Fibroblast of upper back skin (primary cell): ENCODE measurements around the gene BCAS3.
"Not testable (repeated sequence)": the region's sequence is repeated elsewhere in the genome, so short reads cannot be mapped to it uniquely, and the experiment has no call there.

Experiments
- DNase-seq: peaks from one replicate; pipeline ENCODE4 v3.0.0-alpha.2; 2013

The BCAS3 gene

GRCh38 chr17:61420745-61421398 lies 743.2 kb downstream of the BCAS3 start:
- DNase-seq: no peak

DNA sequence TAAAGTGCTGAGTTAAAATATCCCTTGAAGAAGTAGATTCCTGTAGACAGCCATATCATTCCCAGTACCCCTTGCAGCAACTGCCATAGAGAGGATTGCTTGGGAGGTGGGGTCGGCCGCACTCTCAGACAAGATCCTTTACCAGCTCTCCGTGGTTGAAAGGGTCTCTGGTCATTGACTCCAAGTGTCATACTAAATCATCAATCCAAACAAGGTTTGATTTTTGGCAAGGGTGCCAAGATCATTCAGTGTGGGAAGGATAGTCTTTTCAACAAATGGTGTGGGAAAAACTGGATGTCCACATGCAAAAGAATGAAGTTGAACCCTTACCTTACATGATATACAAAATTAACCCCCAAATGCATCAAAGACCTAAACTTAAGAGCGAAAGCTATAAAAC lies 743.8 kb downstream of the BCAS3 start:
- no peak for DNase-seq

GRCh38 chr17:61422116-61422799 lies 744.6 kb downstream of the BCAS3 start:
- DNase-seq: no peak

- DNase-seq: no peak
Measured at GRCh38 chr17:61422869-61423268, 745.2 kb downstream of the BCAS3 start.

DNA sequence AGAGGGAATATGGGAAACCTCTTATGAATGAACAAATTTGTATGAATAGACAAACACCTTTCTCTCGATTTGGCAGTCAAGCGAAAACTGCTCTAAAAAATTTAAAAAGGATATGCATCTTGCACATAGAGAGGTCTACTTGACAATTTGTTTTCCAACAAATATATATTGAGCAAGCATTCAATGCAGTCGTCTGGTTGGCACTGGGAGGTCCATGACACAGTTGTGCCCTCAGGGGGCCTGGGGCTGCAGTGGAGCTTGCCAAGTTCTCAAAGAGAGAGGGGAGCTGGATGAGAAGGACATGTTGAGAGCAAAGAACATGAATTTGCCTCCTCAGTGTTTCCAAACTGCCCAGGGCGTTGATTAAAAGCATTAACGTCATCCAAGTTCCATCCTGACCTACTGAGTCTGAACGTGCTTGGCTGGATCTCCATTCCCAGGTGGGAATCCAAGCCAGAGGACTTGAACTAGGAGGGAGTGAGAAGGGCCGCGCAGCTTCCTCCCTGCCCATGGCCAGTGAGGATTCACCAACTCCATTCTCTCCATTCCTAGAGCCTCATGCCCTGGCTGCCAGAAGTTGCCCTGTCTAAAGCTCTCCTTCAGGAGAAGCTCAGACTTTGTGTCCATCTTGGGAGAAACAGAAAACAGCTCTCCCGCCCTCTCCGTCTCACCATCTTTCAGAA lies 746.5 kb downstream of the BCAS3 start:
- no peak for DNase-seq

DNA sequence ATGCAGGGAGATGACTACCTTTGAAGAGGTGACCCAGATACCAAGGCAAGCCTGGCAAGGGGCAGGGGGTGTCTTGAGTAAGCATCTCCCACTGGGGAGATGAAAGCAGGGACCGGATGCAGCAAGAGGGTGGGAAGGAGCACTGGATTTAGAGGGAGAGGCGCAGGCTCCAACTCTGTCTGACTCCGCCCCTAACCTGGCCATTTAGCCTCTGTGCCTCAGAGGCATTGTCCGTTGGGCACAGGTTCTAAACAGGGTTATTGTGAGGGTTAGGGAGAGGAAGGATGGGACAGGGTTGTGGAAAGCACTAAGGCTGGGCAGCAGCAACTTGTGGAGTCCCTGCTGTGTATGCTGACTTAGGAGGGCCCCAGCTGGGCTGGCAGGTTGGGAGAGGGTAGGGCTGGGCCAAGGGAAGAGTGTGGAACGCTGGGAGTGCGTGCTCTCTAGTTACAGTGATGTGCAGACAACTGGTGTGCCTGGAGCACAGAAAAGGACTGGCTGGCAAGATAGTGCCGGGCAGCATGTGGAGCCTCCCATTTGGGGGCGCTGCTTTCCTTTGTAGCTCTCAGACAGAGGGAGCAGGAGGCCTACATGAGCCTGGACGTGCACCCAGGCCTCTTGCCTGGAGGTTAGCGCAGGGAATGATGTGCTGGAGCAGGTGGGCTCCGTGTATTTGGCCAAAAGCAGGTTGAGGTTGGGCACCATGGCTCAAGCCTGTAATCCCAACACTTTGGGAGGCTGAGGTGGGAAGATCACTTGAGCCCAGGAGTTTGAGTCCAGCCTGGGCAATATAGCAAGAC lies 748.2 kb downstream of the BCAS3 start:
- DNase-seq: no peak

DNA sequence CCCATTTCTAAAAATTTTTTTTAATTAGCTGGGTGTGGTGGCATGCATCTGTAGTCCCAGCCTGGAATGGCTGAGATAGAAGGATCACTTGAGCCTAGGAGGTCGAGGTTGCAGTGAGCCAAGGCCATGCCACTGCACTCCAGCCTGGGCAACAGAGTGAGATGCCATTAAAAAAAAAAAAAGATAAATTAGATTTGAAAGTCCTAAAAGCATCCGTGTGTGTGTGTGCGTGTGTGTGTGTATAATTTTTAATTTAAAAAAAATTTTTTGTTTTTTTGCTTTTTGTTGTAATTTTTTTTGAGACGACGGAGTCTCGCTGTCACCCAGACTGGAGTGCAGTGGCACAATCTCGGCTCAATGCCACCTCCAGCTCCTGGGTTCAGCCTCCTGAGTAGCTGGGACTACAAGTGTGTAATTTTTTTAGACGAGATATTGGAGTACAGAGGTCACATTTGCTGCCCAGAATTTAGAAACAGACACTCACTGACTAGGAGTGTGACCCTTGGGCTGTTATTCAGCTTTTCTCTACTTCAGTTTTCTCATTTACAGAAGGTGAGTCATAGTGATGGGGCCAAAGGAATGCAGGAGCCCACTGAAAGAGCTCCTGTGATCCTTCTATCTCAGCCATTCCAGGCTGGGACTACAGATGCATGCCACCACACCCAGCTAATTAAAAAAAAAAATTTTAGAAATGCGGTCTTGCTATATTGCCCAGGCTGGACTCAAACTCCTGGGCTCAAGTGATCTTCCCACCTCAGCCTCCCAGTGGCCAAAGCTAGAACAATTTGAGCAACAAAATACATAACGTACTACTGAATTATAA lies 749.0 kb downstream of the BCAS3 start:
- DNase-seq: peak; percentile 62

DNA sequence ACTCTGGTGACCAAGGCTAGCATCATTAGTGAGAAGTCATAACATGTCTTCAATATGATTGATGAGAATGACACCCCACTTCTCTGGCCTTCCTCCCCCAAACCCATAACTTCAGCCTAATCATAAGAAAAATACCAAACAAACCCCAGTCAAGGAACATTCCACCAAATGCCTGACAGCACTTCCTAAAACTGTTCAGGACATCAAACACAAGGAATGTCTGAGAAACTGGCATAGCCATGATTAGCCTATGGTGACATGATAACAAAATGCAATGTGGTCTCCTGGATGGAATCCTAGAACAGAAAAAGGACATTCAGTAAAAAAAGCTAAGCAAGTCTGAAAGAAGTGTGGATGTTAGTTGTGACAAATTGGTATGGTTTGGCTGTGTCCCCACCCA lies 749.9 kb downstream of the BCAS3 start:
- no peak for DNase-seq

DNA sequence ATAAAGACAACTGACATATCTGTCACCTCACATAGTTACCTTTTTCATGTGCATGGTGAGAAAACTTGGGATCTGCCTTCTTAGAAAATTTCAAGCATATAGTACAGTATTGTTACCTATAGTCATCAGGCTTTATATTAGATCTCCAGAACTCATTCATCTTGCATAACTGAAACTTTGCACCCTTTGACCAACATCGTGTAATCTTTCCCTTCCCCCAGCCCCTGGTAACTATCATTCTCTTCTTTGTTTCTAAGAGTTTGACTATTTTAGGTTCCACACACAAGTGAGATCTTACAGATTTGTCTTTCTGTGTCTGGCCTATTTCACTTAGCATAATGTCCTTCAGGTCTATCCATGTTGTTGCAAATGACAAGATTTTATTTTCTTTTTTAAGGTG lies 751.6 kb downstream of the BCAS3 start:
- no peak for DNase-seq

DNA sequence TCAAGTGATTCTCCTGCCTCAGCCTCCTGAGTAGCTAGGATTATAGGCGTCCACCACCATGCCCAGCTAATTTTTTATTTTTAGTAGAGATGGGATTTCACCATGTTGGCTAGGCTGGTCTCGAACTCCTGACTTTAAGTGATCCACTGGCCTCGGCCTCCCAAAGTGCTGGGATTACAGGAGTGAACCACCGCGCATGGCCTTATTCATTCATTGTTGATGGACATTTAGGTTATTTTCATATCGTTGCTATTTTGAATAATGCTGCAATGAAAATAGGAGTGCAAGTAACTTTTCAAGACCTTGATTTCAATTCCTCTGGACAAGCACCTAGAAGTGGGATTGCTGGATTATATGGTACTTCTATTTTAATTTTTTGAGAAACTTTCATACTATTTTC lies 752.2 kb downstream of the BCAS3 start:
- not testable (repeated sequence) for DNase-seq

DNA sequence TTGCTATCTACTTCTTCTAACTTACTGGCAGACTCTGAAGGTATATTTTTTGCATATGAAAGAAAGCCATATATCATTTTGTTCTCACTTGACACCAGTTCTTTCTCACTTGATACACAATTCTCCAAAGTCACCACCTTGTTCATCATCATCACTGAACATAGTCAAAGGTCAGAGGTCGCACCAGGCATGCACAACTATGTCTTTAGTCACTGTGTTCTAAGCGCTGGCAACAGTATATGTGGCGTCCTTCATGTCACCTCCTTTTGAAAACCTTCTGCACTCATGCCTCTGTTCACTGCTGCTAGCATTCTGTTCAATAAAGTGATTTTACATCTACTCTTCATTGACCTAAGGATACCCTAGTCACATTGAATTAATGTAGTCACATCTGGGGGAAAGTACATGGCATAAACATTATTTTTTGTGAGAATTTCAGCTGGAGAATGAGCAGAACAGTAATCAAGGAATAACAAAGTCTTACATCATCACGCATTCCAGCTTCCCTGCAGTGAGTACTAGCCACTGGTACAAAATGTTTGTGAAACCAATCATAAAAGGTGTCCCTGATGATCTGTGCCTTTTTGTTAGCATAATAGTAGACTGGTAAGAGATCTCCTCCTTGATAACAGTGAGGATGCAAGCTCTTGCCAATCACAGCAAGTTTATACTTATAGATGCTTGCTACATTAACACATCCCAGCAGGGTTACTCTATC lies 754.1 kb downstream of the BCAS3 start:
- DNase-seq: no peak

- no peak for DNase-seq
Measured at GRCh38 chr17:61436273-61436672, 758.6 kb downstream of the BCAS3 start.

- DNase-seq: no peak
Measured at GRCh38 chr17:61436995-61437704, 759.5 kb downstream of the BCAS3 start.

DNA sequence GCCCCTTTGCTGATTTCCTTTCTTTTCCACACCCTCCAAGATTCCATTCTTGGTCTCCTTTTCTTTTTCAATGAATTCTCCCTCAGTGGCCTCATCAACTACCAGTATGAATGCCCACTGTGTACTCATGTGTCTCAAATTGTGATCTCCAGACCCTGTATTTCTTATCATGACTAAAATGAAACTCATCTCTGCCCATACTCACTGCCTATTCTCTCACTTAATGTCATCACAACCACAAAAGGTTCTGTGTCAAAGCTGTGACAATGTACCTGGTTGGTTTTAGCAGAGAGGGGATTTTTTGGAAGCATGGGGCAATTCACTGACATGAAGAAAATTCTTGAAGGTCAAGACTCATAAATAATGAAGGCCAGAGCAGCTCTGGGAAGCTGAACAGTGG lies 763.0 kb downstream of the BCAS3 start:
- no peak for DNase-seq

DNA sequence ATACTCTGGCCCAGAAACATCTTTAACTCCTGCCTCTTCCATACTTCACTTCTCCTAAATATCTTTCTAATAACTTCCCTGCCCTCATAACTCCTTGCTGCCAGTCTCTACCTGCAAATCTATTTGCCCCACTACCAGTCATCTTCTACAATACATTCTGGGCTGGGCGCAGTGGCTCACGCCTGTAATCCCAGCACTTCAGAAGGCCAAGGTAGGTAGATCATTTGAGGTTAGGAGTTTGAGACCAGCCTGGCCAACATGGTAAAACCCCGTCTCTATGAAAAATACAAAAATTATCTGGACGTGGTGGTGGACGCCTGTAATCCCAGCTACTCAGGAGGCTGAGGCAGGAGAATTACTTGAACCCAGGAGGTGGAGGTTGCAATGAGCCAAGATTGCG lies 763.9 kb downstream of the BCAS3 start:
- DNase-seq: not testable (repeated sequence)

DNA sequence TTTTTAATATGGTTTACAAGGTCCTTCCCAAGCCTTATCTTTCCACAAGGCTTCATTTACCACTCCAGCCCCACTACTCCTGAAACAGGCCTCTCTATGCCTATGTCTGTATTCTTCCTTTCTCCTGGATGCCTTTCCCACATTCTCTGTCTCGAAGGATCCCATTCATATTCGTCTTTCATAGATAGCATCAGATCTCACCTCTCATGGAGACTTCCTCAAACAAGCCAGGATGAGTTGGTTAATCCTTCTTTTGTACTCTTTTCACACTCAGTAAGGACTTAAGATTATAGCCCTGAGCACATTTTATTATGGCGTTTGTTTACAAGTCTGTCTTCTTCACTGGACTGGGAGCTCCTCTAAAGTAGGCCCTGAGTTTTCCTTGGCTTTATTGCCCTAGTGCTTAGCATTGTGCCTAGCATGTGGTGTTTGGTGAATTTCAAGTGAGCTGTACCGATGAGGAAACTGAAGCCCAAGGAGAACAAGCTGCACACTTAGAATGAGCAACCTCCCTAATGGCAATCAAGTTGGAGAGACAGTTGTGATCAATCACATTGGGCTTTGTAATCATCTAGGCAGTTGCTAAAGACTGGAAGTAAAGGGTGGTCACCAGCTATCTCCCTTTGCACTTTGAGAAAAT lies 764.6 kb downstream of the BCAS3 start:
- DNase-seq: no peak
